HEK293T (cell line): ENCODE results near the gene ACAT2.

Source experiments
- ARNT ChIP-seq: fragments of 450-650 bp; IDR thresholded peaks from 2 replicates; pipeline ENCODE4 v1.6.1; 2017; ENCODE audit warnings: mild to moderate bottlenecking
- BHLHE40 ChIP-seq: fragments of 450-650 bp; IDR thresholded peaks from 2 replicates; pipeline ENCODE4 v1.6.1; 2016; ENCODE audit warnings: mild to moderate bottlenecking, moderate library complexity, borderline replicate concordance
- CTBP1 ChIP-seq: fragments of 450-650 bp; IDR thresholded peaks from 2 replicates; pipeline ENCODE4 v1.6.1; 2016; ENCODE audit warnings: borderline replicate concordance
- ELF4 ChIP-seq: fragments of 450-650 bp; IDR thresholded peaks from 2 replicates; pipeline ENCODE4 v1.6.1; 2017; ENCODE audit warnings: antibody characterized with exemption
- FOXA1 ChIP-seq: fragments of 450-650 bp; IDR thresholded peaks from 2 replicates; pipeline ENCODE4 v1.6.1; 2016; ENCODE audit warnings: mild to moderate bottlenecking
- FOXK2 ChIP-seq: fragments of 450-650 bp; IDR thresholded peaks from 2 replicates; pipeline ENCODE4 v1.6.1; 2016; ENCODE audit warnings: mild to moderate bottlenecking
- FOXM1 ChIP-seq: fragments of 450-650 bp; IDR thresholded peaks from 2 replicates; pipeline ENCODE4 v1.6.1; 2017; ENCODE audit warnings: mild to moderate bottlenecking, borderline replicate concordance
- HDGF ChIP-seq: fragments of 450-650 bp; IDR thresholded peaks from 2 replicates; pipeline ENCODE4 v1.6.1; 2017; ENCODE audit warnings: antibody characterized with exemption, borderline replicate concordance
- L3MBTL2 ChIP-seq: fragments of 450-650 bp; conservative IDR thresholded peaks from 2 replicates; pipeline ENCODE4 v1.6.1; 2016; ENCODE audit warnings: mild to moderate bottlenecking
- NFRKB ChIP-seq: fragments of 450-650 bp; IDR thresholded peaks from 2 replicates; pipeline ENCODE4 v1.6.1; 2016; ENCODE audit warnings: mild to moderate bottlenecking, moderate library complexity
- SP1 ChIP-seq: fragments of 450-650 bp; IDR thresholded peaks from 2 replicates; pipeline ENCODE4 v1.6.1; 2017
- SUZ12 ChIP-seq: fragments of 450-650 bp; IDR thresholded peaks from 2 replicates; pipeline ENCODE4 v1.6.1; 2016; ENCODE audit warnings: mild to moderate bottlenecking
- TARDBP ChIP-seq: fragments of 450-650 bp; IDR thresholded peaks from 2 replicates; pipeline ENCODE4 v1.6.1; 2016
- ZNF384 ChIP-seq: fragments of 450-650 bp; IDR thresholded peaks from 2 replicates; pipeline ENCODE4 v1.6.1; 2016

DNA sequence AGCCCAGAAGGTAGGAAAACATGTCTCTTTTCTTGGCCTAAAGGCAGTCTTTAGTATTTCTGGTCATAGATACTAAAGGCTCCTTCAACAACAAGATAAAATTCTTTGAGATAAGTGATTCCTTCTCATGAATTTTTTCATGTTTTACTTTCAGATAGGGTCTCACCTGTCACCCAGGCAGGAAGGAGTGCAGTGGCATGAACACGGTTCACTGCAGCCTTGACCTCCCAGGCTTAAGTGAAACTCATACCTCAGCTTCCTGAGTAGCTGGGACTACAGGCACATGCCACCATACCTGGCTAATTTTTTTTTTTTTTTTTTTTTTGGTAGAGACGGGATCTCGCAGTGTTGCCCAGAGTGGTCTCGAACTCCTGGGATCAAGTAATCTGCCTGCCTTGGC lies 47.3 kb downstream of the ACAT2 start:
- TF ChIP-seq SUZ12, result no peak
- TF ChIP-seq ELF4, result no peak
- no peak for TF ChIP-seq ARNT
- no peak for TF ChIP-seq BHLHE40
- no peak for TF ChIP-seq HDGF
- no peak for TF ChIP-seq FOXM1
- TF ChIP-seq SP1, result no peak
- no peak for TF ChIP-seq ZNF384
- no peak for TF ChIP-seq CTBP1
- TF ChIP-seq FOXA1, result no peak
- TF ChIP-seq NFRKB, result no peak
- no peak for TF ChIP-seq FOXK2
- TF ChIP-seq L3MBTL2, result no peak
- no peak for TF ChIP-seq TARDBP
